ENCODE data around the gene TGFB1. TPM values are rescaled to one million over a fixed set of nuclear protein-coding genes. Genes with fewer than 3 reads are reported as not detected.
A peak's percentile ranks its signal among the peaks of the same experiment; 100 is the strongest.

The TGFB1 gene
- total RNA-seq, 2 experiments from 2014 or later, result 406 to 416 TPM

DNA sequence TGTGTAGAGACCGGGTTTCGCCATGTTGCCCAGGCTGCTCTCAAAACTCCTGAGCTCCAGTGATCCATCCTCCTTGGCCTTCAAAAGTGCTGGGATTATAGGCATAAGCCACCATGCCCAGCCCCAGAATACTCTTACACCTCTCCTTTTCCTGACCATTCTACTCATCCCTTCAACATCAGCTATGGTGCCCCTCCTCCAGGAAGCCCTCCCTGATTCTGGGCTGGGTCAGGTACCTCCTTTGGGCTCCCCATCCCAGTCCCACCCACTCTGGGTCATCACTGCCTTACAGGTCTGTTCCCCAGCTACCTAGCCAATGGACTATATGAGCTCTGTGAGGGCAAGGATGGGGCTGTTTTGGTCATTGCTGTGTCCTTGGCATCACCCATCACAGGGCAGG lies 9.6 kb downstream of the TGFB1 start:
- no peak for TF ChIP-seq CTCF (IDR thresholded peaks at IDR 0.05)
- H3K27me3 Mint-ChIP-seq, result no peaks in the 10 kb centered on the region
- peaks cover 75% of the 10 kb centered on the region for H3K36me3 ChIP-seq (ENCODE audit: insufficient read depth, low read length)
- ATAC-seq (ENCODE audit: poor library complexity) (no peak), DNase-seq (no peak)
- no peaks in the 10 kb centered on the region for H3K27me3 ChIP-seq (ENCODE audit: control insufficient read depth in 1 of 2, insufficient read depth in 2 of 2, low read length in 2 of 2)
- peak overlapping the region; percentile 5 to 42 for H3K27ac ChIP-seq (ENCODE audit: low read depth in 1 of 2, low read length in 2 of 2)
- intact Hi-C loops (cut with DNase I, micrococcal nuclease), result no loop called here
- H3K4me1 ChIP-seq (ENCODE audit: insufficient read depth, low read length), result peaks cover 78% of the 10 kb centered on the region
- no peak overlapping the region for H3K4me3 ChIP-seq (ENCODE audit: low read length)
- H3K36me3 Mint-ChIP-seq (ENCODE audit: low read depth), result peaks cover 85% of the 10 kb centered on the region
- ChIA-PET CTCF (interaction anchor here (1.1 kb wide), 1 partner anchor 16 kb away, joined by 3 read pairs; no protein-coding TSS in a partner anchor), POLR2A (interaction anchor here (1.2 to 1.5 kb wide), 2 partner anchors 15 to 20 kb away, joined by 3 to 5 read pairs; partner anchors contain the start of gene B9D2)
- H3K27ac Mint-ChIP-seq, result peak overlapping the region; percentile 70
- H3K9me3 ChIP-seq (ENCODE audit: control insufficient read depth in 1 of 2, insufficient read depth in 1 of 2, low read length in 2 of 2), result no peaks in the 10 kb centered on the region
- H3K4me1 Mint-ChIP-seq (ENCODE audit: low read depth), result peaks cover 52% of the 10 kb centered on the region
- H3K4me3 Mint-ChIP-seq, result no peak overlapping the region
- H3K9me3 Mint-ChIP-seq, result no peaks in the 10 kb centered on the region

- TF ChIP-seq CTCF (IDR thresholded peaks at IDR 0.05), result peak; percentile 28
- peak overlapping the region; percentile 58 for H3K4me3 Mint-ChIP-seq
- Histone ChIP-seq H3K9me3 (ENCODE audit: control insufficient read depth in 1 of 2, insufficient read depth in 1 of 2, low read length in 2 of 2) (no peaks in the 10 kb centered on the region), H3K27ac (ENCODE audit: low read depth in 1 of 2, low read length in 2 of 2) (no peak overlapping the region), H3K27me3 (ENCODE audit: control insufficient read depth in 1 of 2, insufficient read depth in 2 of 2, low read length in 2 of 2) (no peaks in the 10 kb centered on the region), H3K4me3 (ENCODE audit: low read length) (no peak overlapping the region), H3K4me1 (ENCODE audit: insufficient read depth, low read length) (peaks cover 60% of the 10 kb centered on the region), H3K36me3 (ENCODE audit: insufficient read depth, low read length) (peaks cover 84% of the 10 kb centered on the region)
- peak; percentile 45 for ATAC-seq (ENCODE audit: poor library complexity)
- intact Hi-C loops (cut with DNase I, micrococcal nuclease), result no loop called here
- peak overlapping the region; percentile 70 for H3K27ac Mint-ChIP-seq
- ChIA-PET POLR2A (interaction anchor here (1.1 to 2.9 kb wide), 2 partner anchors 11 to 22 kb away, joined by 4 to 16 read pairs; partner anchors contain the start of genes B9D2 and TGFB1), CTCF (interaction anchor here (2.2 kb wide), 2 partner anchors 10 to 13 kb away, joined by 4 to 12 read pairs; no protein-coding TSS in a partner anchor)
- peaks cover 84% of the 10 kb centered on the region for H3K36me3 Mint-ChIP-seq (ENCODE audit: low read depth)
- peaks cover 45% of the 10 kb centered on the region for H3K4me1 Mint-ChIP-seq (ENCODE audit: low read depth)
- peak in 4 of 14 experiments; percentile 39 to 61 (median 42) for DNase-seq
- no peaks in the 10 kb centered on the region for H3K9me3 Mint-ChIP-seq
- H3K27me3 Mint-ChIP-seq, result no peaks in the 10 kb centered on the region
Measured at GRCh38 chr19:41341669-41342490, 11.8 kb downstream of the TGFB1 start.

DNA sequence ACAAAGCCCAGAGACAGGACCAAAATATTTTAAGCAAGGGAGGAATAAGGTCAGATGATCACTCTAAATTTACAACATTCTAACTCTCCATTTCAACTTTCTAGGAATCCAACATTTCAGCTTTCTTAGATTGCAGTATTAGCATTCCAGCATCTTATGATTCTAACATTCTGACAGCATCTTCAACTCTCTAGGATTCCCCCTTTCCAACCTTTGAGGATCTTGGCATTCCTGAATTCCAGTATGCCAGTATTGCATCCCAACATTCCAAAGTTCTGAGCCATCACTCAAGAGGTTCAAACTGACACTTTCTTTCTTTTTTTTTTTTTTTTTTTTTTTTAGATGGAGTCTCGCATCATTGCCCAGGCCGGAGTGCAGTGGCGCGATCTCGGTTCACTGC lies 13.8 kb downstream of the TGFB1 start:
- no peak overlapping the region for H3K4me3 ChIP-seq (ENCODE audit: low read length)
- ChIA-PET CTCF (no interaction called here), POLR2A (no interaction called here)
- DNase-seq, result no peak
- no peaks in the 10 kb centered on the region for H3K27me3 ChIP-seq (ENCODE audit: control insufficient read depth in 1 of 2, insufficient read depth in 2 of 2, low read length in 2 of 2)
- peak overlapping the region; percentile 36 for H3K4me3 Mint-ChIP-seq
- no peak for TF ChIP-seq CTCF (IDR thresholded peaks at IDR 0.05)
- no peaks in the 10 kb centered on the region for H3K27me3 Mint-ChIP-seq
- peaks cover 62% of the 10 kb centered on the region for H3K4me1 ChIP-seq (ENCODE audit: insufficient read depth, low read length)
- peaks cover 41% of the 10 kb centered on the region for H3K4me1 Mint-ChIP-seq (ENCODE audit: low read depth)
- H3K9me3 Mint-ChIP-seq, result no peaks in the 10 kb centered on the region
- H3K9me3 ChIP-seq (ENCODE audit: control insufficient read depth in 1 of 2, insufficient read depth in 1 of 2, low read length in 2 of 2), result no peaks in the 10 kb centered on the region
- peak overlapping the region; percentile 21 for H3K27ac Mint-ChIP-seq
- H3K36me3 ChIP-seq (ENCODE audit: insufficient read depth, low read length), result peaks cover 89% of the 10 kb centered on the region
- no peak overlapping the region for H3K27ac ChIP-seq (ENCODE audit: low read depth in 1 of 2, low read length in 2 of 2)
- peaks cover 85% of the 10 kb centered on the region for H3K36me3 Mint-ChIP-seq (ENCODE audit: low read depth)
- intact Hi-C loops (cut with DNase I, micrococcal nuclease), result no loop called here
- no peak for ATAC-seq (ENCODE audit: poor library complexity)
